GM21423 (cell line): ENCODE results near the gene KMT5B.

ENCODE experiments used
- ATAC-seq: cut with Tn5 transposase; IDR thresholded peaks from one replicate; pipeline ENCODE4 v1.9.1; 2021; ENCODE audit warnings: mild to moderate bottlenecking, moderate library complexity; ENCODE audit not compliant: unreplicated experiment

KMT5B gene

GRCh38 chr11:68216171-68216938 lies 3.3 kb upstream of the KMT5B start:
- no peak for ATAC-seq

- no peak for ATAC-seq
These were observed 2.6 kb upstream of the KMT5B start for GRCh38 chr11:68215524-68216170.

GRCh38 chr11:68215087-68215445 lies 2.0 kb upstream of the KMT5B start:
- no peak for ATAC-seq

- ATAC-seq = no peak
These were observed 1.3 kb upstream of the KMT5B start for GRCh38 chr11:68214173-68215086.

- ATAC-seq = peak; percentile 55
These were observed 568 bp upstream of the KMT5B start for GRCh38 chr11:68213555-68214172.

- ATAC-seq = peak; percentile 38
These were observed 518 bp downstream of the KMT5B start for GRCh38 chr11:68212421-68213134.

DNA sequence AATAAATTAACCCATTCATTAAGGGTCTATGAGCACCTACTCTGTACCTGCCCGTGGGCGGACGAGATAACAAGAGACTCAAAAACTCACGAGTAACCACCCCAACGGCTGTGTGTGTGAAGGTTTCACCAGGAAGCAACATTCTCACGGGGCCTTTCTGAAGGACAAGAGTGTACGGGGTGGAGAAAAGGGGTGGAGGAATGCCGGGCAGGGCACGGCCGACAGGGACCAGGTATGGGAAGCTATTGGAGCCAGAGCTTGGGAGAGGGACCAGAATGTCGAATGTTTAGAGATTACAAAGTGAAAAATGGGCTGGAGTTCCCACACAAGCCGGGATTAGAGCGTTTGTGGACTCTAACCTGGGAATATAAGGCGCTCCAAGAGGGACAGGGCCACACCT lies 1.6 kb downstream of the KMT5B start:
- no peak for ATAC-seq

DNA sequence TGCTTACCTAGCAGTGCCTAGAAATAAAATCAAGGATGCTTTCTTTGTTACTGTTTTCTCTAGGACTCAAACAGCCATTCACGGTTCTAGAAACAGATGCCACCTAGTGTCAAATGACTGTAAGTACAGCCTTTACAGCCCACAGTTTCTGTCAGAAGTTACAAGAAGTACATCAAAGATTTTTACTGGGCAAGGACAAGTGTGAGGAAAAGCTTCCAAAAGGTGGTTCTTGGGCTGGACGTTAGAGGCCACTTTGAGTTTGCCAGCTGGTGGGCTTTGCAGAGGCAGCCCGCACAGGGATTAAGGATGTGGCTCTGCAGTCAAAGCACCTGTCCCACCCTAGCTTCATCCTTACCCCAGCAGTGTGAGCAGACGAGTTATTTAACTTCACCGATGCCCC lies 6.9 kb downstream of the KMT5B start:
- ATAC-seq = no peak

- no peak for ATAC-seq
These were observed 8.7 kb downstream of the KMT5B start for GRCh38 chr11:68204402-68204801.

- ATAC-seq = no peak
These were observed 10.9 kb downstream of the KMT5B start for GRCh38 chr11:68202165-68202564.

DNA sequence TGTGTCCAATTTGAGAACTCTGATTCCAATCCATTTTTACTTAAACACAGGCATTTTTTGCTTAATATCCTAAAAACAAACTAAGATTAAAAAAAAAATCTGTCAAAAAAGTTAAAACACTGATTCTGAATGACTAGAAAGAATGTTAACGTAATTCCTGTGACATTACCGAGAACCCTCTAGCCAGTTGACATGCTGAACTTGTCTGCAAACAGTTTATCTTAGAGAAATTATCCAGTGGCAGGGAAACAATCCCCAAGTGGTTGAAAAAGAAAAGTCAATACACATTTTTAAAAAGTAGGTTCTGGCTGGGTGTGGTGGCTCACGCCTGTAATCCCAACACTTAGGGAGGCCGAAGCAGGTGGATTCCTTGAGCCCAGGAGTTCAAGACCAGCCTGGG lies 11.6 kb downstream of the KMT5B start:
- no peak for ATAC-seq

- no peak for ATAC-seq
These were observed 12.5 kb downstream of the KMT5B start for GRCh38 chr11:68200639-68201038.

DNA sequence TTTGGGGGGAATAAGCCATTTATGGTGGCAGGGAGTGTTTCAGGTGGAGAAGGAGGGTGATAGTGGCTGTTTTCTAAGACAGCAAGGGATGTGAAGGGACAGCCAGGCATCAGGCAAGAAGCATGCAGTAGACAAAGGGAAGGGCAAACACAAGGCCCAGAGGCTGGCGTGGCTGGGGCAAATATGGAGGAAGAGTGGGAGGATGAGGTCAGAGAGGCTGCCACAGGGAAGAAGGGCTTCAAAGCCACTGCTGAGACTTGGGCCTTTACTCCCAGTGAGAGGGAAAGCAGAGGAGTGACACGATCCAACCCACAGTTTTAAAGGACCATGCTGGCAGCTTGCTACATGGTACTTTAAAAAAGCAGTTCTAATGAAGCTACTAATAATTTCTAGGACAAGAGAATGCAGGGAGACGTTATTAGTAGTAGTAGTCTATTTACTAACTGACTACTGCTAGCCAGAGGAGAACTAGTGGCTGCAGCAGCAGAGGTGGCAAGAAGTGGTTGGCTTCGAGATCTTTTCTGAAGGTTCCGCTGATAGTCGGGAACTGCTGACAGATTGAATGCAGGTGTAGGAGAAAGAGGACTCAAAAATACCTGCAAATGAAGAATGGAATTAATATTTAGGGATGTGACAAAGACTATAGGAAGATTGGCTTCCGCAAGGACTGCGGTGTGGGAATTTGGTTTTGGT lies 13.7 kb downstream of the KMT5B start:
- ATAC-seq = no peak

DNA sequence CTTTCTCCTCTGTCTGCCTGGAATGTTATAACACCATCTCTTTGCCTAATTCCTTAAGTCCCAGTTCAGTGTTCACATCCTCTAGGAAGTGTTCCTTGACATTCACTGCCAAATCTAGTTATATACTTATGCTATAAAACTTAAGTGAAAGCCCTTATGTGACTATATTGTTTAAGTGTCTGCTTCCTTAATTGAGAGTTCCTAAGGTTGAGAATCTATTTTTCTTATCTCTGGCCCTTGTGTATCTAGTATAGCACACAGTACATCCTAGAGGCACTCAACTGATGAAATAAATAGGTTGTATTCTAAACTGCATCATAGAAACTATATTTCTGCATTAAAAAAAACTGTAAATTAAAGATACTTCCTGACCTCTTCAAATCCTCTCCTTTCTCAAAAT lies 16.9 kb downstream of the KMT5B start:
- ATAC-seq = no peak

GRCh38 chr11:68194675-68195294 lies 18.3 kb downstream of the KMT5B start:
- ATAC-seq = no peak

DNA sequence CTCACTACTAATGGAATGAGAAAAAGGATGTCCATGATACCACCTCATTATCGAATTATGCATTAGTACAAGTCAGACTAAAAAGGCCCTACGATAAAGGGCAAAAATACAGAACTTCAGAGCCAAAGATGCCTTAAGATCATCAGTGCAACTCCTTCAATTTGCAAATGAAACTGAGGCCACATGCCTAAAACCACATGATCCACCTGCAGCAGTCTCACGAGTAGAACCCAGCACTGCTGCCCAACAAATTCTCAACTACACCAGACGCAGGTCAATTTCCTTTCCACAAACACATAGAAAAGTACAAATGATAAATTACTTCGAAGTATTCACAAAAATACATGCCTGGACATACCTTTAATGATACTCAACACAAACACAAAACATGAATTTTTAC lies 20.1 kb downstream of the KMT5B start:
- no peak for ATAC-seq

DNA sequence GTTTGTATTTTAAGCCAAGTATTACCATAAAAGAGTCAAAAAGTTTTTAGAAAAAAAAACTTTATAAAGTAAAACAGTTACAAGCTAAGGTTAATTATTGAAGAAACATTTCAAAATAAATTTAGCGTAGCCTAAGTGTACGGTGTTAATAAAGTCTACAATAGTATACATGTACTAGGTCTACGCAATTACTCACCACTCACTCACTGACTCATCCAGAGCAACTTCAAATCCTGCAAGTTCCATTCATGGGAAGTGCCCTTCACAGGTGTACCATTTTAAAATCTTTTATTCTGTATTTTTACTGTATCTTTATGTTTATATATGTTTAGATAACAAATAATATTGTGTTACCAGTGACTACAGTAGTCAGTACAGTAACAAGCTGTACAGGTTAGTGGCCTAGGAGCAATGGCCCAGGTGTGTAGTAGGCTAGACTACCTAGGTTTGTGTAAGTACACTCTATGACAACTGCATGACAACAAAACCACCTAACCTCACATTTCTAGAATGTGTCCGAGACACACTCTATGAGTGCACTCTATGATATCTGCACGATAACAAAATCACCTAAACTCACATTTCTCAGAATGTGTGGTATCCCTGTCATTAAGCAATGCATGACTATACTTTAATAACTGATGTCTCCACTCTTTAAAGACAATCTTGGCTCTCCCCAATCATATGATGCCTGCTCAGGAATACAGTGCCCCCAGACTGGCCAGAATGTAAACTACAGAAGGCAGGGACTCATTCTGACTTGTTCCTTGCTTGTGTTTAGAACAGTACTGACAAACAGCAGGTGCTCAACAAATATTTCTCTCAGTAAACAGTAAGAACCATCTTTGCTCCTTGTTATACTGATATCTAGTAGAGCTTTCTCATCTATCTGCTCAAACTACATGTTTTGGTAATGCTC lies 21.2 kb downstream of the KMT5B start:
- ATAC-seq = no peak

DNA sequence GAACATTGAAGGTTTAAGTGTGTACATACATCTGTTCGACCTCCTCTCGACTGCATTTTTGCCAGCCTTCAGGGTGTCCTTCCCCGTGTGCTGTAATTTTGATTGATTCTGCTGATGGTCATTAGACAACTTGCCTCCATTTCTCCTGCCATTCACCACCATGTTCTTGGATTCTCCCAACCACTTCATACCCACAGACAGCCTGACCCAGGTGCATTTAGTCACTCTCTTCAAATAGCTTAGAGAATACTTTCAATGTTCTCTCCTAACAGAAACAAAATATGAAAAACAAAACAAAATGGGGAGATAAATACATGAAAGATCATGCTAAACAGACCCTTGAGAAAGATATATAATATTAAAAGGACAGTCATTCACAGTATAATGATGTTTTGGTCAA lies 23.2 kb downstream of the KMT5B start:
- ATAC-seq = no peak

- ATAC-seq = no peak
These were observed 24.0 kb downstream of the KMT5B start for GRCh38 chr11:68189082-68189481.
